HL-60 (cell line): ENCODE data around the gene HMGB1.

ENCODE experiments used
- DNase-seq, 2 experiments: peaks; one replicate each; pipeline ENCODE4 v3.0.0-alpha.2; 2010 to 2020; ENCODE audit warnings: low read depth in 1 of 2, low spot score in 1 of 2
- H3K27ac ChIP-seq: fragments of 250-450 bp; sonication (Bioruptor Pico); replicated peaks from 2 replicates; pipeline ENCODE4 v1.5.1; 2020; ENCODE audit warnings: mild to moderate bottlenecking, moderate library complexity
- H3K27me3 ChIP-seq: fragments of 250-450 bp; sonication (Bioruptor Pico); 2 replicates; pipeline ENCODE4 v1.5.1; 2021; ENCODE audit warnings: mild to moderate bottlenecking, moderate library complexity; ENCODE audit not compliant: insufficient read depth, poor library complexity, severe bottlenecking
- H3K4me3 ChIP-seq: replicated peaks from 2 replicates; pipeline ENCODE4 v1.5.1; 2011; ENCODE audit warnings: mild to moderate bottlenecking, control low read depth, low read length; ENCODE audit not compliant: insufficient read depth
- CTCF ChIP-seq: IDR thresholded peaks from one replicate; pipeline ENCODE4 v1.5.1; 2011; ENCODE audit warnings: low read length, control low read depth, inconsistent platforms; ENCODE audit not compliant: insufficient read depth
- GABPA ChIP-seq: IDR thresholded peaks from 2 replicates; pipeline ENCODE4 v1.6.1; 2012; ENCODE audit warnings: low read depth
- POLR2AphosphoS5 ChIP-seq: IDR thresholded peaks from 2 replicates; pipeline ENCODE4 v1.6.1; 2012; ENCODE audit warnings: low read depth
- REST ChIP-seq: IDR thresholded peaks from 2 replicates; pipeline ENCODE4 v1.6.1; 2012; ENCODE audit warnings: low read depth; ENCODE audit not compliant: insufficient replicate concordance
- SPI1 ChIP-seq: IDR thresholded peaks from 2 replicates; pipeline ENCODE4 v1.6.1; 2012; ENCODE audit warnings: low read depth, mild to moderate bottlenecking, borderline replicate concordance

The HMGB1 gene

GRCh38 chr13:30466358-30466714 lies 600 bp upstream of the HMGB1 start:
- H3K4me3 ChIP-seq, result peak overlapping the region; percentile 38
- no peak for DNase-seq
- peak overlapping the region; percentile 96 for H3K27ac ChIP-seq
- H3K27me3 ChIP-seq, result no peaks in the 10 kb centered on the region
- TF ChIP-seq SPI1 (no peak), REST (peak; percentile 3)

DNA sequence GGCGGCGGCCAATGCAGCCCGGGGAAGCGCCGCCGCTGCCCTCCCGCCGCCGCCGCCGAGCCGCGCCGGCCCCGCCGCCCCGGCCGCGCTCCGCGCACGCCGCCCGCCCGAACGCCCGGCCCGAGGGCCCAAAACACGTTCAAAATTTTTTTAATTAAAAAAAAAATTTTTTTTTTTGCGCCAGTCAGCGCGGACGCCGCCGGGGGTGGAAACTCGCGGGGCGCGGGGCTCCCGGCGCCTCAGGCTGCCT lies 468 bp downstream of the HMGB1 start:
- no peak for TF ChIP-seq SPI1
- no peak for TF ChIP-seq POLR2AphosphoS5
- TF ChIP-seq GABPA, result no peak
- no peak for TF ChIP-seq REST
- no peak for TF ChIP-seq CTCF
- no peaks in the 10 kb centered on the region for H3K27me3 ChIP-seq
- H3K27ac ChIP-seq, result peak overlapping the region; percentile 96
- peak overlapping the region; percentile 37 for H3K4me3 ChIP-seq
- DNase-seq, result no peak

DNA sequence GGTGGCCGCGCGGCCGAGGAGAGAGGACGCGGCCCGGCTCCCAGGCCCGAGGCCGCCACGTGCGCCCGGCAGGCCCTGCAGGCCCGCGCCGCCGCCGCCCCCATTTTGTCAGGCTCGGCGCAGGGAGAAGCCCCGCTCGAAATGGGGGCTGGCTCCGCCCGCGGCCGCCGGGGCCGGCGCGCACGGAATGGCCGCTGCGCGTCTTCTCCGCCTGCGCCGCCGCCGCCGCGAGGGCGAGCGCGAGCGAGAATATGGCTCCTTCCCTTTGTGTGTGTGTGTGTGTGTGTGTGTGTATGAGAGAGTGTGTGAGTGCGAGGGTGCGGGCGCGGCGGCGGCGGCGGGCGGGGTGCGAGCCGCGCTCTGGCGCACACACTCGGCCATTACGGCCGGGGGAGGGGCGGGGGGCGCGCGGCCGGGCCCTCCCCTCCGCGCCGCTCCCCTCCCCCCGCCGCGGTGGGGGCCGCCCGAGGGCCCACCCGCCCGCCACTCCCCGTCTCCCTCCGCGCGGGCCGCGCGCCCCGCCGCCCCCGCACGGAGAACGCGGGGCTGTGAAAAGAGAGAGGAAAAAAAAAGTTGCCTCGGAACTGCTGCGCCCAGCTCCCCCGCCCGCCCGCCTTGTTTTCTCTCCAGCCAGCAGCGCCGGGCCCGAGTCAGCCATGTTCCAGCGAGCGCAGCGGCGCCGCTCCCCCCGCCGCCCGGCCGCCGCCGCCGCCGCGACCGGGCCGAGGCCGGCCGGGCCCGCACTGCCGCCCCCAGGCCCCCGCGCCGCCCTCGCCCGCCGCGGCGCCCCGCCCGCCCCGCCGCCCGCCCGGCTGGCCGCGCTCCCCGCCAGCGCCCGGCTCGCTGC lies 1.0 kb downstream of the HMGB1 start:
- H3K27ac ChIP-seq, result peak overlapping the region; percentile 90
- DNase-seq, result peak in 1 of 2 experiments; percentile 71
- TF ChIP-seq CTCF (no peak), SPI1 (no peak), REST (no peak), POLR2AphosphoS5 (no peak; the same call in 1 of the 2 replicates), GABPA (no peak)

More for the DNA sequence above, 1.0 kb downstream of the HMGB1 start:
- peak overlapping the region; percentile 64 for H3K4me3 ChIP-seq
- no peaks in the 10 kb centered on the region for H3K27me3 ChIP-seq
